Retinal pigment epithelial cell (primary cell): ENCODE measurements around the gene KCNK10.

Experiments used
- DNase-seq: peaks from one replicate; pipeline ENCODE4 v3.0.0-alpha.2; 2010; ENCODE audit warnings: low read depth
- H3K4me3 ChIP-seq: 2 replicates; pipeline ENCODE4 v1.5.1; 2011; ENCODE audit warnings: mild to moderate bottlenecking, low read length, control low read depth, moderate library complexity
- CTCF ChIP-seq: conservative IDR thresholded peaks from 2 replicates; pipeline ENCODE4 v1.5.1; 2011; ENCODE audit warnings: low read depth, low read length, control low read depth, inconsistent platforms

KCNK10 gene

GRCh38 chr14:88199882-88200281 lies 123.2 kb downstream of the KCNK10 start:
- TF ChIP-seq CTCF, result no peak
- no peak overlapping the region for H3K4me3 ChIP-seq
- no peak for DNase-seq

- no peak for TF ChIP-seq CTCF
- no peak for DNase-seq
- H3K4me3 ChIP-seq, result no peak overlapping the region
Observed at GRCh38 chr14:88198446-88198845, 124.6 kb downstream of the KCNK10 start.

- H3K4me3 ChIP-seq, result no peak overlapping the region
- DNase-seq, result no peak
- no peak for TF ChIP-seq CTCF
Observed at GRCh38 chr14:88196925-88197324, 126.1 kb downstream of the KCNK10 start.

- DNase-seq, result no peak
- TF ChIP-seq CTCF, result no peak
Observed at GRCh38 chr14:88196116-88196890, 126.8 kb downstream of the KCNK10 start.

GRCh38 chr14:88195676-88196075 lies 127.4 kb downstream of the KCNK10 start:
- DNase-seq, result no peak
- H3K4me3 ChIP-seq, result no peak overlapping the region
- no peak for TF ChIP-seq CTCF

More at GRCh38 chr14:88196116-88196890, 126.8 kb downstream of the KCNK10 start:
- H3K4me3 ChIP-seq, result no peak overlapping the region

GRCh38 chr14:88194531-88194930 lies 128.5 kb downstream of the KCNK10 start:
- no peak overlapping the region for H3K4me3 ChIP-seq
- no peak for TF ChIP-seq CTCF

GRCh38 chr14:88191605-88192004 lies 131.5 kb downstream of the KCNK10 start:
- DNase-seq, result no peak
- H3K4me3 ChIP-seq, result no peak overlapping the region
- TF ChIP-seq CTCF, result no peak

More at GRCh38 chr14:88194531-88194930, 128.5 kb downstream of the KCNK10 start:
- no peak for DNase-seq
